IPS-NIHi11 (cell line): ENCODE results near the gene PLK4.
"Not testable (repeated sequence)": the region's sequence is repeated elsewhere in the genome, so short reads cannot be mapped to it uniquely, and the experiment has no call there.

ENCODE experiments used
- DNase-seq: peaks from one replicate; pipeline ENCODE4 v3.0.0; 2012; ENCODE audit warnings: mixed read lengths, low spot score

The PLK4 gene

GRCh38 chr4:127916512-127916911 is 35.8 kb downstream of the PLK4 start:
- DNase-seq: no peak

GRCh38 chr4:127917151-127917550 is 36.5 kb downstream of the PLK4 start:
- no peak for DNase-seq

- no peak for DNase-seq
Observed at GRCh38 chr4:127920521-127920920, 39.8 kb downstream of the PLK4 start.

GRCh38 chr4:127922226-127922625 is 41.5 kb downstream of the PLK4 start:
- no peak for DNase-seq

- not testable (repeated sequence) for DNase-seq
Observed at GRCh38 chr4:127925720-127926119, 45.0 kb downstream of the PLK4 start.

- DNase-seq: no peak
Observed at GRCh38 chr4:127930175-127930574, 49.5 kb downstream of the PLK4 start.

GRCh38 chr4:127931836-127932235 is 51.1 kb downstream of the PLK4 start:
- DNase-seq: not testable (repeated sequence)

GRCh38 chr4:127936974-127937373 is 56.3 kb downstream of the PLK4 start:
- DNase-seq: no peak
